Heart right ventricle (tissue), 16 donors: ENCODE measurements around the gene POLN. TPM values are rescaled to one million over a fixed set of nuclear protein-coding genes. Genes with fewer than 3 reads are reported as not detected.

ENCODE experiments used
- ATAC-seq, 8 donors: fragments of 200-7000 bp; cut with Tn5 transposase; one replicate each; pipeline ENCODE4 v1.9.1; 2020; ENCODE audit warnings: mild to moderate bottlenecking in 8 of 8, moderate library complexity in 8 of 8, moderate number of reproducible peaks in 1 of 8
- DNase-seq, 2 donors: peaks; one replicate each; pipeline ENCODE4 v3.0.0-alpha.2; 2020
- H3K27ac ChIP-seq, 10 donors: fragments of 200-600 bp; sonication (generic) in 2 of 10; one replicate each; pipeline versions ENCODE4 v1.5.0 to v1.8.0; 2020 to 2022; ENCODE audit warnings: mild to moderate bottlenecking in 3 of 10
- H3K27me3 ChIP-seq, 7 donors: fragments of 200-600 bp; one replicate each; pipeline ENCODE4 v1.8.0; 2021 to 2022; ENCODE audit warnings: mild to moderate bottlenecking in 2 of 7
- H3K36me3 ChIP-seq, 9 donors: fragments of 200-600 bp; sonication (generic) in 1 of 9; one replicate each; pipeline versions ENCODE4 v1.5.0 to v1.8.0; 2020 to 2022; ENCODE audit warnings: mild to moderate bottlenecking in 2 of 9
- H3K4me1 ChIP-seq, 9 donors: fragments of 200-600 bp; sonication (generic) in 1 of 9; one replicate each; pipeline versions ENCODE4 v1.5.0 to v1.8.0; 2020 to 2022; ENCODE audit warnings: mild to moderate bottlenecking in 4 of 9
- H3K4me3 ChIP-seq, 10 donors: fragments of 200-600 bp; sonication (generic) in 2 of 10; one replicate each; pipeline versions ENCODE4 v1.5.0 to v1.8.0; 2020 to 2022; ENCODE audit warnings: mild to moderate bottlenecking in 7 of 10, moderate library complexity in 2 of 10
- H3K9me3 ChIP-seq, 11 donors: fragments of 200-600 bp in 10 of 11; sonication (generic) in 2 of 11; one replicate each; pipeline versions ENCODE4 v1.5.0 to v1.8.0; 2013 to 2022; ENCODE audit warnings: mild to moderate bottlenecking in 2 of 11, control low read depth in 1 of 11, moderate library complexity in 1 of 11
- WGBS, 2 donors: extraction: QIAGEN DNeasy Blood & Tissue Kit; methylation state at CpG; one replicate each; pipeline ENCODE4 v1.1.7; 2013; ENCODE audit warnings: inconsistent platforms in 1 of 2; 5-methylcytosine and 5-hydroxymethylcytosine counted together
- intact Hi-C, 10 donors: fragments of 100-400 bp; cut with DNase I; formaldehyde crosslinking; loops; one replicate each; pipeline versions ENCODE4 v1.11.1 to v1.14.2; 2022
- polyA plus RNA-seq, 2 donors: library from polyadenylated mRNA; stranded (reverse); fragments of 200-250 nt; gene quantifications; one replicate each; pipeline ENCODE4 v1.2.3, GENCODE V29; 2013
- total RNA-seq, 10 donors: library from RNA; stranded (reverse); fragmentation: NEBNext Ultra II Directional in 3 of 10; extraction: Animal tissue kit (Norgen Biotek cat#: 25700) in 3 of 10; gene quantifications; one replicate each; pipeline versions ENCODE4 v1.2.1 to v1.2.4, GENCODE V29; 2021 to 2023
- TF ChIP-seq, protein P1 (sequence below), 9 donors: fragments of 200-600 bp; sonication (generic) in 2 of 9; IDR thresholded peaks; one replicate each; pipeline versions ENCODE4 v1.5.0 to v1.8.0; 2021 to 2022; ENCODE audit warnings: antibody characterized with exemption in 9 of 9, mild to moderate bottlenecking in 5 of 9, moderate library complexity in 1 of 9
- donor health status: Arrhythmogenic right ventricular cardiomyopathy.
- donor health status: ischemic (EF 13 %, LVEDD 7.1; RV severe dilation, severe dysfunction).
- donor health status: healthy with polysubstance abuse.
- donor health status: DM: no; HTN: yes; CAD: no.
- donor health status: DM: no; HTN: no; CAD: no.
- donor health status: ischemic (EF 25% LVEDD 6.9; RV normal size, moderate dysfunction).
- donor health status: ischemic (EF 25% LVEDD 5.7; RV mildly dilated, moderate dysfunction).
- donor health status: healthy.
- donor health status: DM: yes; HTN: yes; CAD: no.
- donor health status: Ischemic cardiomyopathy.
- donor health status: ischemic (EF 35%, LVEDD 5.7; RV mildly dilated, moderate dysfunction).
- donor health status: nonischemic (EF 11% LVEDD 7.7; RV severe dilation, severe dysfunction).
- donor health status: DM: yes; HTN: yes; CAD: no.
- donor health status: PGD.
- donor health status: ischemic (EF 29% LVEDD 5.4; RV normal size, mild dysfunction).
- donor health status: nonischemic (EF 23%, LVEDD 6.1; RV moderate dilation, normal function).

The POLN gene
- total and polyA plus RNA-seq, 12 donors, result 0.97 to 3.1 (median 2.1) TPM

DNA sequence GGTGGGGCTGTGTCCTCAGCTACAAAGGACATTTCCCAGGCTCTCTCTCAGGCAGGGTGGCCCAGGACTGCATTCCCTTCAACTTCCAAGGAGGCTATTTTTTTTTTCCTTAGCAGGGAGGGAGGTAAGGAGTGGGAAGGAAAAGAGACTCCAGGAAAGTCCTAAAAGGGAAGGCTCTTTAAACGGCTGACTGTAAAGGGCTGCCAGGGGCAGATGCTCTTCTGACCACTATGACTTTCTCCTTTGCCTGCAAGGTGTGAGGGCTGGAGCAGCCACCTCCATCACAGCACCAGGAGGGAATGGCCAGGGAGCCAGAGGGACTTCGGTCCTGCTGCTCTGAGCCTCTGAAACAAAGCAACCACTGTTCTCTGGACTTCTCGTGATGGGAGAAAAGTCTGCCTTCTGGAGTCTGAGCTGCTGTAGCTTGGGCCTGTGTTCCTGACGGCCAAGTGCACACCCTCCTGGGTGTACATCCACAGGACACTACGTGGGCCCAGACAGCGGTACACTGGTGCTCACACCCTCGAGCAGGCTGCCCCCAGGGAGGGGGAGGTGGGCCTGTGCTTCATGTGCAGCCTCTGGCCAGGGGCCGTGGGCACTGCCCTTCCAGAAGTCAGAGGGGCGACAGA lies 164.9 kb downstream of the POLN start:
- intact Hi-C loops, result no loop called here
- WGBS, 2 donors, result 78 to 83% methylated on average over 9 of the region's 9 CpGs
- no peaks in the 10 kb centered on the region for H3K9me3 ChIP-seq
- ATAC-seq (peak in 1 of 8 donors; percentile 30), DNase-seq (no peak)
- H3K27ac ChIP-seq, result no peak overlapping the region
- no peaks in the 10 kb centered on the region for H3K36me3 ChIP-seq
- no peak overlapping the region for H3K4me3 ChIP-seq
- H3K27me3 ChIP-seq, result no peaks in the 10 kb centered on the region
- H3K4me1 ChIP-seq, result no peaks in the 10 kb centered on the region
- TF ChIP-seq, protein P1, sequence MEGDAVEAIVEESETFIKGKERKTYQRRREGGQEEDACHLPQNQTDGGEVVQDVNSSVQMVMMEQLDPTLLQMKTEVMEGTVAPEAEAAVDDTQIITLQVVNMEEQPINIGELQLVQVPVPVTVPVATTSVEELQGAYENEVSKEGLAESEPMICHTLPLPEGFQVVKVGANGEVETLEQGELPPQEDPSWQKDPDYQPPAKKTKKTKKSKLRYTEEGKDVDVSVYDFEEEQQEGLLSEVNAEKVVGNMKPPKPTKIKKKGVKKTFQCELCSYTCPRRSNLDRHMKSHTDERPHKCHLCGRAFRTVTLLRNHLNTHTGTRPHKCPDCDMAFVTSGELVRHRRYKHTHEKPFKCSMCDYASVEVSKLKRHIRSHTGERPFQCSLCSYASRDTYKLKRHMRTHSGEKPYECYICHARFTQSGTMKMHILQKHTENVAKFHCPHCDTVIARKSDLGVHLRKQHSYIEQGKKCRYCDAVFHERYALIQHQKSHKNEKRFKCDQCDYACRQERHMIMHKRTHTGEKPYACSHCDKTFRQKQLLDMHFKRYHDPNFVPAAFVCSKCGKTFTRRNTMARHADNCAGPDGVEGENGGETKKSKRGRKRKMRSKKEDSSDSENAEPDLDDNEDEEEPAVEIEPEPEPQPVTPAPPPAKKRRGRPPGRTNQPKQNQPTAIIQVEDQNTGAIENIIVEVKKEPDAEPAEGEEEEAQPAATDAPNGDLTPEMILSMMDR (IDR thresholded peaks at IDR 0.05), result no peak

DNA sequence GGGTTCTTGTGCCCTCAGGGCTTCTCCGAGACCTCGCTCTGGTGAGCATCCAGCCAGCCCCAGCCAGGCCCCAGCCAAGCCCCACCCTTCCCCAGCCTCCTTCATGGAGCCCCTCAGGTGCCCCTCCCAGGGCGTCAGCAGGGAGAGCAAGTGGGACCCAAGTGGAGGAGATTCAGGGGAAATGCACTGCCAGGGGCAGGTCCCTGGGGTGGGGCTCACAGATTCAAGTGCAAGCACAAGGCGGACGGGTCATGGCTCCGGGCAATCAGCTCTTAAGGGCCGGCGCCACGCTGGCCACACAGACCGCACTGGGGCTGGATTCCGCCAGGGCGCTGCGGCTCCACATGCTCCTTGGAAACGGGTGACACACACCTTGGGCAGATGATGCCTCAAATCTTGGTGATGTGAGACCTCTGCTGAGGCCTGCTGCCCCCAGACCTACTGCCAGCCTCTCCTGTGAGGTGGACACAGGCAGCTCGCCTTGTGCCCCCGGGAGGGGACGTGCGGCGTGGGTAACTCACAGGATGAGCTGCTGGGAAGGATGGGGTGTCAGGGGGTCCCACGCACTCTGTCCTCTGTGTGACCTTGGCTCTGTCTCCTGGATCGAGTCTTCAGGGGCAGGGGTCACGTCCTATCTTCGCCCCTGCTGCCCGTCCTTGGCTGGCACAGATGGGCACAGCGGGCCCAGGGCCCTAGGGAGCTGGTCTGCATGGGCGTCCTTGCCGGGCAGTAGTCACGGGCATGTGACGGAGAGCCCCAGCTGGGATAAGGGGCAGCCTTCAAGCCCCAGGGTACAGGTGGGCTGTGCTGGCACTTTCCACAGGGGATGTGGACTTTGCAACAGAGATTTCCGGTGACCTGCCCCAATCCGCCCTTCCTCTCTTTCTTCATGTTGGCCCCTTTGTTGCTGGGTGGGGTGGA lies 165.7 kb downstream of the POLN start:
- Histone ChIP-seq H3K4me1 (no peaks in the 10 kb centered on the region), H3K9me3 (no peaks in the 10 kb centered on the region), H3K27me3 (peaks cover 0 to 4% (median 0%) of the 10 kb centered on the region in 7 donors), H3K4me3 (no peak overlapping the region), H3K36me3 (no peaks in the 10 kb centered on the region), H3K27ac (no peak overlapping the region)
- DNase-seq, result no peak
- WGBS, 2 donors, result 90 to 92% methylated on average over 31 of the region's 31 CpGs
- intact Hi-C loops, result no loop called here
- TF ChIP-seq, protein P1 (IDR thresholded peaks at IDR 0.05), result no peak
- ATAC-seq, result peak in 3 of 8 donors; percentile 8 to 20 (median 18)

DNA sequence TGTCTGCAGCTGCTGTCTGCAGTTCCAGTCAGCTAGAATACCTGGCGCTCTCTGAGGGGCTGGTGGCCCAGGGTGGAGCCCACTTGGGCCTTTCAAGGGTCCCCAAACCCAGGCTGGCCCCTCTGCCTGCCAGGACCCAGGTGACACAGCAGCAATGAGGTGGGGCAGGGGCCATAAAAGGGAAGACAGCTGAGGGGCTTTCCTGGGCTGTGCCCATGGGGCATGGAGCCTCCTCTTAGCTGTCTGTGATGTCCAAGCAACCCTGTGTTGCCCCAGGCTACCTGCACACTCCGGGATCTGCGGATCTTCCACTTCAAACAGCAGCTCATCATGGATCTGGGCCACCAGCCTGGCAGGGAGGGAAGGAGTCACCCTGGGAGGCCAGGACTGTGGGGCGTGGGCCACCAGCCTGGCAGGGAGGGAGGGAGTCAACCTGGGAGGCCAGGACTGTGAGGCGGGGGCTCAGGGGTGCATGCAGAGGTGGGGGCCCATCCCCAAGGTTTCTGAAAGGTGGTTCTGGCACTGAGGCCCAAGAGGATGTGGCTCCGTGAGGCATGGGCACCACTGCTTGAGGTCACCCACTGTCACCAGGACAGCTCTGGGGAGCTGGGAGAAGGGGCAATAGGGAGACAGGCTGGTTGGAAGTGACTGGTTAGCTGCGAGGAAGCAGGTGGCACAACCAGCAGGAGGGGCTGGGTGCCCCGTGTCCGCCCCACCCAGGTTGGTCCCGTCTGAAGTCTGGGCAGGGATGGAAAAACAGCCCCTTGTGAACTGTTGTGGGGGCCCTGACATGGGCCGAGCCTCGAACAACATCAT lies 166.5 kb downstream of the POLN start:
- Histone ChIP-seq H3K36me3 (no peaks in the 10 kb centered on the region), H3K27me3 (peaks cover 0 to 5% (median 0%) of the 10 kb centered on the region in 7 donors), H3K27ac (no peak overlapping the region), H3K4me1 (no peaks in the 10 kb centered on the region), H3K4me3 (no peak overlapping the region), H3K9me3 (no peaks in the 10 kb centered on the region)
- TF ChIP-seq, protein P1 (IDR thresholded peaks at IDR 0.05), result no peak
- WGBS, 2 donors, result 91 to 95% methylated on average over 12 of the region's 12 CpGs
- ATAC-seq (no peak), DNase-seq (no peak)
- intact Hi-C loops, result no loop called here

DNA sequence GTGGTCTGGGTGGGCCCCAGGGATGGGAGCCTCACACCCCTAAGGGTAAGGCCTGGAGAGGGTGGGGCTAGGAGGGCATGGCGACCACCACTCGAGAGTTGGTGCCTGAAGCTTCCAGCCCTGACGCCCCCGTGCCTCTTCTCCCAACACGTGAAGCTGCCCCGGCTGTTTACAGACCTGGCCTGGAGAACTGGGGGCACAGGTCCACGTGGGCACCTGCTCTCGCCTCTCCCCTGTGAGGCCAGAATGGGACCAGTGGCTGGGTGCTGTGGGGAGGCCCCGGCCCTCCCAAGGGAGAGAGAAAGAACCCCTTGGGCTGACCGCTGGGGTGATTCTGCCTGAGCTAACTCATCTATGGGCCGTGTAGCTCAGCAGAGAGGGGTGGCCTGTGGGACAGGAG lies 167.3 kb downstream of the POLN start:
- no peak overlapping the region for H3K27ac ChIP-seq
- DNase-seq, result no peak
- H3K36me3 ChIP-seq, result no peaks in the 10 kb centered on the region
- no peak overlapping the region for H3K4me3 ChIP-seq
- no peaks in the 10 kb centered on the region for H3K4me1 ChIP-seq
- no peaks in the 10 kb centered on the region for H3K9me3 ChIP-seq
- H3K27me3 ChIP-seq, result peaks cover 0 to 11% (median 3%) of the 10 kb centered on the region in 7 donors
- intact Hi-C loops, result no loop called here
- ATAC-seq, result no peak
- TF ChIP-seq, protein P1 (IDR thresholded peaks at IDR 0.05), result no peak
- 88 to 90% methylated on average over 11 of the region's 11 CpGs for WGBS, 2 donors
